ENCODE results near the gene TIMP2. TPM values are rescaled to one million over a fixed set of nuclear protein-coding genes. Genes with fewer than 3 reads are reported as not detected.
A peak's percentile ranks its signal among the peaks of the same experiment; 100 is the strongest.
"Not testable (repeated sequence)": the region's sequence is repeated elsewhere in the genome, so short reads cannot be mapped to it uniquely, and the experiment has no call there.

TIMP2 gene
- total RNA-seq, 1 donor from 2014 or later = 322 TPM

DNA sequence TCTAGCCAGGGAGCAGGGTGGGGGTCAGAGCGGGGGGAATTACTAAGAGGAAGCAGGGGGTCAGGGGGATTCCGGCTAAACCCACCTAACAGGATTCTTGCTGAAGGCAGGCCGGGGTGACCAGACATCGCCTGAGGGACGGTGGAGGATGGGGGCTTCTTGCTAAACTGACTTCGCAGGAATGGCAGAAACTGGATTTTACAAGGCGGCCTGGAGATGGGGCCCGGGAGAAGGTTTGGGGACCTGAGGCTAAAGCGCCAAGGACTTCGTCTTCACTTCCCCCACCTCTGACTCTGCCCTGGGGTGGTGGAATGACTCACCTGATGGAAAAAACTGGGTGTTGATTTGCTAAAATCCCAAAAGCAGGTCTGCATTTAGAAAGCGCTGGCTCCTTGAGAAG lies 31.1 kb upstream of the TIMP2 start:
- DNase-seq (ENCODE audit: extremely low read depth, low read depth, low spot score) = no peak

- no peak for DNase-seq (ENCODE audit: extremely low read depth, low read depth, low spot score)
These were observed 29.5 kb upstream of the TIMP2 start for GRCh38 chr17:78954684-78955083.

GRCh38 chr17:78953356-78954350 lies 28.5 kb upstream of the TIMP2 start:
- no peak for DNase-seq (ENCODE audit: extremely low read depth, low read depth, low spot score)

DNA sequence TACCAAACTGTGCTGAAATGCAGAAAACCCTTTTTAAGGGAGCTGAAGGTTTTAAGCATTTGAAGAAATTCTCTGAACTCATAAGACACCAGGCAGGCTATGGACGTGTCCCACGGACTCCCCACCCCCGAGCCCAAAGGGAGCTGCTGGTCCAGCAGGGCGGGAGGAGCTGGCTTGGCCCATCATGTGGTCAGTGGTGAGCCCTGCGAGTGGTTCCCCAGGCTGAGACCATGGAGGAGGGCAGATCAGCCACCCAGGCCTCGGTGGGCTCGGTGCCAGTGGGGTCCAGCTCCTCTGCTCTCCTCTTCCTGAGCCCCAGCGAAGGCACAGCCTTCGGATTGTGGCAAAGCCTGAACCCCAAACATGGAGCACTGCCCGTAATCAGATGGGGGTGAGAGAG lies 27.5 kb upstream of the TIMP2 start:
- DNase-seq (ENCODE audit: extremely low read depth, low read depth, low spot score) = no peak

DNA sequence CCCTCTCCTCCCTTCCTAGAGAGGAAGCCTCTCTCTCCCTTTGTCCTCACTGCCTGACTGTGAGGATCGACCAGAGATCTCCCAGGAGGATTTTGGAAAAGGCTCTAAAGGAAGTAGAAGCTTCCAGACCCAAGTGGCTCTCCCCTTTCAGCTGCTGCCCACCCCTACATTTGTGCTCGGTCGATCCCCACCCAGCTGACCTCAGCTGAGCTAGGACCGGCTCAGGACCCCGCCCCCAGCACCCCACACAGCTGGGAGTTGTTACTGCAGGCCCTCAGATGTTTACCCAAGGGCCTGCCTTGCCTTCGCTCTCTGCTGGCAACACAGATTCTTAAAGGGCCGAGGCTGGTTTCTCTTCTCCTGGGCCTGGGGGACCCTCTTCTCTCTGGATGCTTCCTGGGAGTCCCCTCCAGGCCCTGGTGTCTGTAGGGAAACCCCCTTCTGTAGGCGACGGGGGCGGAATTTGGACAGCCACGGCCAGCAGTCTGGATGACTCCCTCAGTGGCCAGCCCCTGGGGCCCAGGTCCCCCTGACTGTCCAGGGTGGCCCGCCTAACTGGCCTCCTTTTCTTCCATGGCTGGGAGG lies 26.9 kb upstream of the TIMP2 start:
- no peak for DNase-seq (ENCODE audit: extremely low read depth, low read depth, low spot score)

DNA sequence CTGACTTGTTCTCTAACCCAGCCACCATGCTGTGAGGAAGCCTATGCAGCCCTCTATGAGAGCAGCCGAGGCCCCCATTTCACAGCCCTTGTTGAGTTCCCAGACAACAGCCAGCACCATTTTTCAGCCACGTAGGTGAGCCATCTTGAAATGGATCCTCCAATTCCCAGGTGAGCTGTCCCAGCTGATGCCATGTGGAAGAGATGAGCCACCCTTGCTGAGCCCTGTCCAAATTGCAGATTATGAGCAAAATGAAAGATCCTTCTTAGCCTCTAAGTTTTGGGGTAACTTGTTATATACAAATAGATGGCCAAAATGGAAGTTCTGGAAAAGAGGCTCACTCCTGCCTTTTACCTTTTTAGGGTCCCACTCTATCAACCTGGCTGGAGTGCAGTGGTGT lies 25.7 kb upstream of the TIMP2 start:
- DNase-seq (ENCODE audit: extremely low read depth, low read depth, low spot score) = no peak

GRCh38 chr17:78947235-78948149 lies 22.3 kb upstream of the TIMP2 start:
- no peak for DNase-seq (ENCODE audit: extremely low read depth, low read depth, low spot score)

DNA sequence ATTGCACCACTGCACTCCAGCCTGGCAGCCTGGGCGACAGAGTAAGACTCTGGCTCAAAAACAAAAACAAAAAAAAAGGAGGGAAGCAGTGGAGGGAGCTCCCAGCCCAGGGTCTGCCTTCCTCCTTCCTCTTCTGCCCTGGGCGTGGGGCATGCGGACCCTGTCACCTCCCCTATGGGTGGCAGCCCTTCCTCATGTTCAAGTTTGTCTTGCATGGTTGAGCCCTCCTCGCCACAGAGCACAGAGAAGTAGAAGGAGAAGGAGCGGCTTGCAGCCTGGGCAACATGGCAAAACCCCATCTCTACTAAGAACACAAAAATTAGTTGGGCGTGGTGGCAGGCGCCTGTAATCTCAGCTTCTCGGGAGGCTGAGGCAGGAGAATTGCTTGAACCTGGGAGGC lies 21.4 kb upstream of the TIMP2 start:
- DNase-seq (ENCODE audit: extremely low read depth, low read depth, low spot score) = no peak

DNA sequence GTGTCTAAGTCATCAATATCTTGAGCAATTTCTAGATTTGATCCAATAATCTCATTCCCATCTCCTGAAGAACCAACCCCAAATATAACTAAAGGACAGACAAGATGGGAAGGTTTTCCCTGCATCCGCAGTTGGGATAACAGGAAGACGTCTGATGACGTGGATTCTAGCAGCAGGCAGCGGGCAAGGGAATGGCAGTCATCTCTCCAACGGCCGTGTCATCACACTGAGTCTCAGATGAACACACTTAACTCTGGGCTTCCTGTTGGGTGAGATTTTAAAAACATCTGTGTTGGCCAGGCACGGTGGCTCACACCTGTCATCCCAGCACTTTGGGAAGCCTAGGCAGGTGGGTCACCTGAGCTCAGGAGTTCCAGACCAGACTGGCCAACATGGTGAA lies 20.9 kb upstream of the TIMP2 start:
- no peak for DNase-seq (ENCODE audit: extremely low read depth, low read depth, low spot score)

DNA sequence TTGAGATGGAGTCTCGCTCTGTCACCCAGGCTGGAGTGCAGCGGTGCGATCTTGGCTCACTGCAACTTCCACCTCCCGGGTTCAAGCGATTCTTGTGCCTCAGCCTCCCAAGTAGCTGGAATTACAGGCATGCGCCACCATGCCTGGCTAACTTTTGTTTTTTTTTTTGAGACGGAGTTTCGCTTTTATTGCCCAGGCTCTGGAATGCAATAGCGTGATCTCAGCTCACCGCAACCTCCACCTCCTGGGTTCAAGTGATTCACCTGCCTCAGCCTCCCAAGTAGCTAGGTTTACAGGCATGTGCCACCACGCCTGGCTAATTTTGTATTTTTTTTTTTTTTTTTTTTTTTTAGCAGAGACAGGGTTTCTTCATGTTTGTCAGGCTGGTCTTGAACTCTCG lies 20.3 kb upstream of the TIMP2 start:
- DNase-seq (ENCODE audit: extremely low read depth, low read depth, low spot score) = not testable (repeated sequence)

DNA sequence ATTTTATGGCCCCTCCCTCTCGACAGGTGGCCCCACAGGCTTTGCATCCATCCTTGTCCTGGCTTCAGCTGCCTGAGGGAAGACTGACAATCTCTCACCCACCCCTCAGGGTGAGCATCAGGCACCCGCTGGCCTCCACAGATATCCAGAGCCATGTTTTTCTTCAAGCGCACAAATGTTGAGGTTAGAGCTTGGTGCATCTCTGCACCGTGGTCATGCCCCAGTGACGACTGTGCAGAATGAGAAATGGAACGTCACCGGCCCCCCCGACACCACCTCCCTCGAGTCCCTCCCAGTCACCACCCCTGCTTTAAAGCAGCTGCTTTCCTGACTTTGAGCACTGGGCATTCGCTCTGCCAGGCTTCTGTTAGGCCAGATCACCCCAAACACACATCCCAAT lies 19.8 kb upstream of the TIMP2 start:
- no peak for DNase-seq (ENCODE audit: extremely low read depth, low read depth, low spot score)

GRCh38 chr17:78944026-78944425 lies 18.8 kb upstream of the TIMP2 start:
- no peak for DNase-seq (ENCODE audit: extremely low read depth, low read depth, low spot score)

DNA sequence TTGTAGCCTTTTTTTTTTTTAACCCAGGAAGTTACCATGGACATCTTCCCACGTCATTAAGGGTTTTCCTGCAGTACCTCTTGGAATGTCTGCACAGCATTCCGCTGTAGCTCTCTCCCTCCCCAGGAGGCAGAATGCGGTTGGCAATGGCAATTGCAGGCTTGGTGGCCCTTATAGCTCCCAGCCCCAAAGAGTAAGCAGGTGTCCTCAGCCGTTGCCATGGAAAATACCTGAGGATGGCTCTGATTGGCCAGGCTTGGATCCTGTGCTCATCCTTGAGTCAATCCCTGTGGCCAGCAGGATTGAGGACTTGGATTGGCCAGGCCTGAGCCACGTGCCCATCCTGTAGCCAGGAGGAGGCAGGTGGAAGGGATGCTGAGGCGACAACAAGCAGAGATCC lies 15.5 kb upstream of the TIMP2 start:
- DNase-seq (ENCODE audit: extremely low read depth, low read depth, low spot score) = no peak

DNA sequence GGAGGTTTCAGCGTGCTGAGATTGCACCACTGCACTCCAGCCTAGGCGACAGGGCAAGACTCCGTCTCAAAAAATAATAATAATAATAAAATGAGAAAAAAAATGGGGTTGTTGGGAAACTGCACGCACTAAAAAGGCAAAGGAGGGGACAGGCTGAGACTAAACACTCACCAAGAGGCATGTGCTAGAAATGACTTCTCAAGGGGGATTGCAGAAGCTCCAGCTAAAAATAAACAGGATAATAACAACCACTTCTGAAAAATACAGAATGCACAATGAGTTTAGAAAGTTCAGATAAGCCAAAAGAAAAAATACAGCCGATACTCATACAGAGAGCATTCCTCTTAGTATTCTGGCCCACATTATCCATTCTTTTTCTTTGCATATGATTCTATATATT lies 15.1 kb upstream of the TIMP2 start:
- no peak for DNase-seq (ENCODE audit: extremely low read depth, low read depth, low spot score)

GRCh38 chr17:78939615-78940014 lies 14.4 kb upstream of the TIMP2 start:
- DNase-seq (ENCODE audit: extremely low read depth, low read depth, low spot score) = no peak

GRCh38 chr17:78937561-78937960 lies 12.4 kb upstream of the TIMP2 start:
- no peak for DNase-seq (ENCODE audit: extremely low read depth, low read depth, low spot score)

- DNase-seq (ENCODE audit: extremely low read depth, low read depth, low spot score) = no peak
These were observed 10.5 kb upstream of the TIMP2 start for GRCh38 chr17:78935419-78936323.

- no peak for DNase-seq (ENCODE audit: extremely low read depth, low read depth, low spot score)
These were observed 9.7 kb upstream of the TIMP2 start for GRCh38 chr17:78934681-78935418.

DNA sequence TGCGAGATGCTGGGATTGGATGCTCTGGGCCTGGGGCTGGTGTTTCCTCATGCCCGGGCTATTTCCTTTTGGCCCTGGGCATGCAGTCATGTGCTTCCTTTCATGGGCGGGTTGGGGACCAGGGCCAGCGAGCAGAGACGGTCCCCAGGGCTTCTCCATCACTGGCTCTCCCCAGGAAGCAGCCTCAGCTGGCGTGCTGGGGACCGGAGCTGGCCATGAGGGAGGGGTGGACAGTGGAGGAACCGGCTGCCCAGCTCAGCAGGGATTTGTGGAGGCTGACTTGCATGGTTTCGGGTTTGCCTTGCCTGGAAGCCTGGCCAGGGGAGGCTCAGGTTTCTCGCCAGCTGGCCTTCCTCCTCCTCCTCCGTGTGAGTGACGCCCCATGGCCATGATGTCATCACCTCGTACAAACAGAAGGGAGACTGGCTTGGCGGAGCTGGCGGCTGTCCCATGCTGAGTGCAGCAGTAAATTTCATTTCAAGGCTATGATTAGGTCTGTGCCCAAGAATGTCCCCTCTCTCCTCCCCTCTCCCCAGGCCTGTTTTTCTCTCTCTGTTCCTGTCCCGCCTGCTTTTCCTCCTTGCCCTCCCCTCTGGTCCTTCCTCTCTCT lies 8.9 kb upstream of the TIMP2 start:
- peak; percentile 75 for DNase-seq (ENCODE audit: extremely low read depth, low read depth, low spot score)

All from glomerular endothelial cell (primary cell).